GM12873 (cell line): ENCODE results near the gene LMOD3.

Experiments used
- TF ChIP-seq, protein P1 (sequence below): IDR thresholded peaks from 2 replicates; pipeline ENCODE4 v1.5.1; 2012; ENCODE audit warnings: low read depth, mild to moderate bottlenecking, moderate library complexity, low read length, control low read depth; ENCODE audit not compliant: insufficient read depth; ENCODE audit errors: missing control alignments

The LMOD3 gene

DNA sequence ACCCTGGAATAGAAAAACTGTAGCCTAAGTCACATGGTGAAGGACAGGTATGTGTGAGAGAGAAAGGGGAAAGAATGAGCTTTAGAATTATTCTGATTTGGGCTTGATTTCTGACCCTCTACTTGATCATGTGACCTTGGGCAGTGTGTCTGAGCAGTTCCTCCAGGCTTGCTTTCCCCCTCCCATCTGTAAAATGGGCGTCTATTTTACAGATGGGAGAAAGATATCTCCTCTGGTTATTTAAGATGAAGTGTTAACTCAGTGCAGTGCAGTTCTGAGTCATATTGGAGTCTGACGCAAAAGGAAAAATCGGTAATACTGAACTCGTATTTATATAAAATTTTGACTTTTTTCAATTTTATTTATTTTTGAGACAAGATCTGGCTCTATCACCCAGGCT is 38.1 kb upstream of the LMOD3 start:
- TF ChIP-seq, protein P1, sequence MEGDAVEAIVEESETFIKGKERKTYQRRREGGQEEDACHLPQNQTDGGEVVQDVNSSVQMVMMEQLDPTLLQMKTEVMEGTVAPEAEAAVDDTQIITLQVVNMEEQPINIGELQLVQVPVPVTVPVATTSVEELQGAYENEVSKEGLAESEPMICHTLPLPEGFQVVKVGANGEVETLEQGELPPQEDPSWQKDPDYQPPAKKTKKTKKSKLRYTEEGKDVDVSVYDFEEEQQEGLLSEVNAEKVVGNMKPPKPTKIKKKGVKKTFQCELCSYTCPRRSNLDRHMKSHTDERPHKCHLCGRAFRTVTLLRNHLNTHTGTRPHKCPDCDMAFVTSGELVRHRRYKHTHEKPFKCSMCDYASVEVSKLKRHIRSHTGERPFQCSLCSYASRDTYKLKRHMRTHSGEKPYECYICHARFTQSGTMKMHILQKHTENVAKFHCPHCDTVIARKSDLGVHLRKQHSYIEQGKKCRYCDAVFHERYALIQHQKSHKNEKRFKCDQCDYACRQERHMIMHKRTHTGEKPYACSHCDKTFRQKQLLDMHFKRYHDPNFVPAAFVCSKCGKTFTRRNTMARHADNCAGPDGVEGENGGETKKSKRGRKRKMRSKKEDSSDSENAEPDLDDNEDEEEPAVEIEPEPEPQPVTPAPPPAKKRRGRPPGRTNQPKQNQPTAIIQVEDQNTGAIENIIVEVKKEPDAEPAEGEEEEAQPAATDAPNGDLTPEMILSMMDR: no peak

DNA sequence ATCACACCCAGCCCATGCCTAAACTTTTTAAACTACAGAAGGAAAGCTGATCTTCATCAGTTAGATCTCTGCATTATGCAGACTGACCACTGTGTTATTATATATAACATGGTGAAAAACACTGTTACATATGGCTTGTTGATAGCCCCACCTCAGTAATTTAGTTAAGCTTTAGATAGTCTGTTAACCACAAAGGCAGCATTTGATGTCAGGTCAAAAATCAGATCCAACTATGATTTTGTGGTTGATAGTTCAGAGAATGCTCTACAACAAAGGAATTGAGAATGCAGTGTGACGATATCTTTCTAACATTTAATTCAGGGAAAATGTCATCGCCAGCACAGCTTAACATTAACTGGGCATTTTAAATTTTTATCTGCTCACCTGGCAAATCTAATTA is 37.7 kb upstream of the LMOD3 start:
- TF ChIP-seq, protein P1: no peak

DNA sequence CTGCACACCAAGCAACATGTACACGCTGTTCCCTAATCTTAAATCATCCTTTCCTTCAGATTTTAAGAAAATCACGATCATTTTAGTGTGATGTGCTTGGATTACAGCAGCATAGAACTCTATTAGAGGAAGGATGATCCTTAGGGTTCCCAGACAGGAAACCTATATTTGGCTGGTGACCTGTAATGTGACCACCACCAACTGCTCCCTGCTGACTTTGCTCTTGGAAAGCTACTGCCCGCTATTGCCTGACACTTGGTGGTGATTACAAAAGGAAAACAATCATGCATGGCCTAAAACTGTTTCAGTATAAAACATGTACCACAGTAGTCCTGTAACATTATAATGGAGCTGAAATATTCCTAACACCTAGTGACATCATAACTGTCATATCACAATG is 27.2 kb upstream of the LMOD3 start:
- TF ChIP-seq, protein P1: no peak

GRCh38 chr3:69145688-69146087 is 23.3 kb upstream of the LMOD3 start:
- TF ChIP-seq, protein P1: no peak

DNA sequence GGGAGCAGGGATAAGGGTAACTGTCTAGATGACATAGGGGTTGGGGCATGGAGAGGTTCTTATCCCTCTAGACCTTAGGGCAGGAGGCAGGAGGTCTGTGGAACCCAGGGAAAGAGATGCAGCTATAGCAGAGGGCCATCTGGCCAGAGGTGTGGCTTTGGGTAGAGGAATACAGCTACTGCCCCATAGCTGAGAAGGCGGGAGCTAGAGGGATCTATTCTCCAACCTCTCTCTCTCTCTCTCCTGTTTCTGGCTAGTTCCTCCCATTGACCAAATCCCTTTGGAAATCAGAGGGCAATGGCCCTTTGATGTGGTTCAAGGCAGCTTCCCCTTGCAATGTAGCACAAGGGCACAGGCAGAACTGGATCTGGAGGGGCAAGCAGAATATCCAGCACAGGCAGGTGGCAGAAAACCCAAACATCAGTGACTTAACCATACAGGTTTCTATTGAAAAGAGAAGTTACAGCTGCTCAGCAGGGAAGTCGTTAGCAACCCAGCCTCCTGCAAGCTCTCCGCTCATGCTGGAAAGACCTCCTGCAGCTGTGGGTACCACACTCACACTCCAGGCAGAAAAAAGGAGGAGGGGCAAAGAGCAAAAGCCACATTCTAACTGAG is 22.3 kb upstream of the LMOD3 start:
- TF ChIP-seq, protein P1: no peak

- TF ChIP-seq, protein P1: no peak
Observed at GRCh38 chr3:69143612-69144011, 21.2 kb upstream of the LMOD3 start.

DNA sequence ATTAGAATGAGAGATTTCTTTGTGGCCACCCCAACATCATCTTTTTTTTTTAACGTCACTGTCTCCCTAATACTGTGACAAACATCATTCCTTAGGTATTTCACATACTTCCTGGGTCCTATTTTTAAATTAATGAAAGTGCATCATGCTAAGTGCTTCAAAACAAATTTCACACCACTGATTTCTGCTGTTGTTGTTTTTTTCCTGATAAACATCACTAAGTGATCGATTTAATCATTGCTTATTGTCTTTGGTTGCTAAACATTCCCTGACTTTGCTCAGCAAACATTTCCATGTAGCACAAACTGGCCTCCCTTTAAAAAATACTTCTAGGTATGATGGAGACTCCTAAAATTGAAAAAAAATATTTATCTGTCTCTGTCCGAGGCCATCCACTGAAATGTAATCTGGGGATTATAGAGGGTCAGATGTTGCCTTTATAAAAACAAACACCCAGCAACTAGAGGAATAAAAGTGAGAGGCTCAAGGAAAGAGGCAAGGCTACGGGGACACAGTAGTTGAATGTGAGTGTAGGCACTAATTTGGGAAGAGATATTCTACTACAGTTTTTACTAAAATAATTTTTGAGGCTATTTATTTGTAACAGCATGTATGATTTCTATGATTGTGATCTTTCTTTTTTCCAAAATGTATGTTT is 20.5 kb upstream of the LMOD3 start:
- TF ChIP-seq, protein P1: no peak
